ENCODE measurements around the gene EMC8.

Gene EMC8

DNA sequence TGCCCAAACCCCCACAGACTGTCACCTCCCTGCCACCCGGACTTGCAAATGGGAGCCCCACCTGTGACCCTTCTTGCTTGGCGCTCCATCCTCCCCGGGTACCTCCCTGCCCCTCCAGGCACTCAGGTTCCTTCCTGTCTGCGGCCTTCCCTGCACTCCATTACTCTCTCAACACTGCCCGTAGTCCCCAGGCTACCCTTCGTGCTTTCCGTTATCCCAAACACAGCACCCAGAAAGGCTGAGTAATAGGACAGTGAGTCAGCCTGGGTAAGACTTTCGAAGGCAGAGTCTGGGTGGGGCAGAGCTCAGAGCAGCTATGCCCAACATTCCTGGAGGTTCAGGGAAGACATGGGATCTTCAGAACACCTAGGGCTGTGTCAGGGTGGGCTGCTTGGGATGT, 31.8 kb downstream of the EMC8 start:
- TF ChIP-seq, protein P1, sequence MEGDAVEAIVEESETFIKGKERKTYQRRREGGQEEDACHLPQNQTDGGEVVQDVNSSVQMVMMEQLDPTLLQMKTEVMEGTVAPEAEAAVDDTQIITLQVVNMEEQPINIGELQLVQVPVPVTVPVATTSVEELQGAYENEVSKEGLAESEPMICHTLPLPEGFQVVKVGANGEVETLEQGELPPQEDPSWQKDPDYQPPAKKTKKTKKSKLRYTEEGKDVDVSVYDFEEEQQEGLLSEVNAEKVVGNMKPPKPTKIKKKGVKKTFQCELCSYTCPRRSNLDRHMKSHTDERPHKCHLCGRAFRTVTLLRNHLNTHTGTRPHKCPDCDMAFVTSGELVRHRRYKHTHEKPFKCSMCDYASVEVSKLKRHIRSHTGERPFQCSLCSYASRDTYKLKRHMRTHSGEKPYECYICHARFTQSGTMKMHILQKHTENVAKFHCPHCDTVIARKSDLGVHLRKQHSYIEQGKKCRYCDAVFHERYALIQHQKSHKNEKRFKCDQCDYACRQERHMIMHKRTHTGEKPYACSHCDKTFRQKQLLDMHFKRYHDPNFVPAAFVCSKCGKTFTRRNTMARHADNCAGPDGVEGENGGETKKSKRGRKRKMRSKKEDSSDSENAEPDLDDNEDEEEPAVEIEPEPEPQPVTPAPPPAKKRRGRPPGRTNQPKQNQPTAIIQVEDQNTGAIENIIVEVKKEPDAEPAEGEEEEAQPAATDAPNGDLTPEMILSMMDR (IDR thresholded peaks at IDR 0.05; ENCODE audit: low read depth, low read length) = no peak
- H3K27me3 ChIP-seq (ENCODE audit: insufficient read depth, low read depth, severe bottlenecking) = no peaks in the 10 kb centered on the region
- H3K36me3 ChIP-seq = no peaks in the 10 kb centered on the region
- H3K9me3 ChIP-seq (ENCODE audit: severe bottlenecking) = no peaks in the 10 kb centered on the region
- no peak overlapping the region for H3K4me3 ChIP-seq (ENCODE audit: low read depth, low read length)
- no peak for DNase-seq
- H3K27ac ChIP-seq = no peak overlapping the region

DNA sequence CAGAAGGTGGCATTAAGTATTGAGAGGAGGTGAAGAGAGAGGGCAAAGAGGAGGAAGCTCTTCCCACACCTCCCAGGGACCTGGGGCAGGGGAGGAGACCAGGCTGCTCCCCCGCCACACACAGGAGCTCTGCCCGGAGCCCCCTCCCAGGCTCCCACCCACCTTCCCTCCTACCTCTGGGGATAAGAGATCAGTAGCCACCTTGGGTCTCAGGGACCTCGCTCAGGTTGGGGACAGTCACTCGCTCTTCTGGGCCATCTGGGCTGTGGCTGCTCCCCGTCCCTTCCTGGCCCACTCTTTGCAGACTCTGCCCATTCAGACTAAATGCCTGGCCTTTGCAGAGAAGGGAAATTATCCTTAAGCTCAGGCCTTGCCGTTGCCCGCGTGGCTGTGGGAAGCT, 33.6 kb downstream of the EMC8 start:
- no peak for DNase-seq
- no peaks in the 10 kb centered on the region for H3K36me3 ChIP-seq
- TF ChIP-seq, protein P1 (IDR thresholded peaks at IDR 0.05; ENCODE audit: low read depth, low read length) = no peak

DNA sequence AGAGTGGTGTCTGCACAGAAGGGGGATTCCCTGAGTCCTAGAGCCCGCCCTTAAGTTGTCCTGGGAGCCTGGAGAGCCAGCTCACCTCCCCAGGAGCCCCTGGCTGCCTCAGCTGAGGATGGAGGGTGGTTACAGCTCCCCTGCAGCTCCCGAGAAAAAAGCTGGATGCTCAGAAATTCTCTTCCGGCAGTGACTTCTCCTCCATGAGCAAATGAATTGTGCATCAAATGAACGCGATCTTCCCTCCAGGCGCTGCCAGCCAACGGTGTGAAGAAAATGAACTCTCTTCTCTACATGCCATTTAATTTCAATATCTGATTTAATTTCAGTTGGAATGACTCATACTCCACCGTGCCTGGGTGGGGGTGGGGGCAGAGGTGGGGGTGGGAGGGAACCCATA, 34.1 kb downstream of the EMC8 start:
- Histone ChIP-seq H3K27me3 (ENCODE audit: insufficient read depth, low read depth, severe bottlenecking) (no peaks in the 10 kb centered on the region), H3K27ac (no peak overlapping the region)

More for the DNA sequence above, 33.6 kb downstream of the EMC8 start:
- no peak overlapping the region for H3K27ac ChIP-seq
- H3K27me3 ChIP-seq (ENCODE audit: insufficient read depth, low read depth, severe bottlenecking) = no peaks in the 10 kb centered on the region
- H3K9me3 ChIP-seq (ENCODE audit: severe bottlenecking) = no peaks in the 10 kb centered on the region
- H3K4me3 ChIP-seq (ENCODE audit: low read depth, low read length) = no peak overlapping the region

DNA sequence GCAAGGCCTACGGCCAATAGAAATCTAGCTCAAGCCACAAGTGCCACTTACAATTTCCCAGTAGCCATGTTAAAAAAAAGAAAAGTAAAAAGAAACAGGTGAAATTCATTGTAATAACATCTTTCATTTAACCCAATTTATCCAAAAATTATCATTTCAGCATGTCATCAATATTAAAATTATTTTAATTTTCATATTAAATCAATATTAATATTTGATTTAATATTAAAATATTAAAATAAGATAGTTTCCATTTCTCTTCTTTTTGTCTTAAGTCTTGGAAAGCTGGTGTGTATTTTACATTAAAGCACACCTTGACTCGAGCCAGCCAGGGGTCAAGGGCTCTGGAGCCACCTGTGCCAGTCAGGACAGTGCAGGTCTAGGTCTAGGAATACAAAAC, 35.7 kb downstream of the EMC8 start:
- Histone ChIP-seq H3K27ac (no peak overlapping the region), H3K4me3 (ENCODE audit: low read depth, low read length) (no peak overlapping the region), H3K27me3 (ENCODE audit: insufficient read depth, low read depth, severe bottlenecking) (no peaks in the 10 kb centered on the region), H3K36me3 (no peaks in the 10 kb centered on the region), H3K9me3 (ENCODE audit: severe bottlenecking) (no peaks in the 10 kb centered on the region)
- DNase-seq = no peak
- TF ChIP-seq, protein P1 (IDR thresholded peaks at IDR 0.05; ENCODE audit: low read depth, low read length) = no peak

More for the DNA sequence above, 34.1 kb downstream of the EMC8 start:
- TF ChIP-seq, protein P1 (IDR thresholded peaks at IDR 0.05; ENCODE audit: low read depth, low read length) = no peak
- no peaks in the 10 kb centered on the region for H3K9me3 ChIP-seq (ENCODE audit: severe bottlenecking)
- no peaks in the 10 kb centered on the region for H3K36me3 ChIP-seq
- no peak overlapping the region for H3K4me3 ChIP-seq (ENCODE audit: low read depth, low read length)
- no peak for DNase-seq

DNA sequence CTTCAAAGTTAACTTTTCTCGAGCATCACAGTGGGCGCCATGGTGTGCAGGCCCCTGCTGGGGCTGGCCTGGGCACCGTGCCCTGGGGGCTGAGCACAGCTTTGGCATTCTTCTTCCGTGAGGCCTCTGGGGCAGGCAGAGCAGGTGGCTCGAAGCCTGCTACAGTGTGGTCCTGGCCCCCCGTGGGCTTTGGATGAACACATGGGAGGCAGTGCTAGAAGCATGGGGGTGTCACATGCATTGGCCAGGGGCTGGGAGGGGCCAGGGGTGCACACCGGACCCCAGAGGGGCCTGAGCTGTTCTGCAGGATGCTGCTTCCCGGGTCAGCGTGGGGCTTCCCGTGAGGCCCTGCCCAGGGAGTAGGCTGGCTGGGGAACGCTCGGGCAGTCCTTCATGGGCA, 36.4 kb downstream of the EMC8 start:
- no peaks in the 10 kb centered on the region for H3K9me3 ChIP-seq (ENCODE audit: severe bottlenecking)
- no peak overlapping the region for H3K4me3 ChIP-seq (ENCODE audit: low read depth, low read length)
- DNase-seq = no peak
- H3K36me3 ChIP-seq = no peaks in the 10 kb centered on the region
- TF ChIP-seq, protein P1 (IDR thresholded peaks at IDR 0.05; ENCODE audit: low read depth, low read length) = no peak
- no peaks in the 10 kb centered on the region for H3K27me3 ChIP-seq (ENCODE audit: insufficient read depth, low read depth, severe bottlenecking)
- no peak overlapping the region for H3K27ac ChIP-seq

DNA sequence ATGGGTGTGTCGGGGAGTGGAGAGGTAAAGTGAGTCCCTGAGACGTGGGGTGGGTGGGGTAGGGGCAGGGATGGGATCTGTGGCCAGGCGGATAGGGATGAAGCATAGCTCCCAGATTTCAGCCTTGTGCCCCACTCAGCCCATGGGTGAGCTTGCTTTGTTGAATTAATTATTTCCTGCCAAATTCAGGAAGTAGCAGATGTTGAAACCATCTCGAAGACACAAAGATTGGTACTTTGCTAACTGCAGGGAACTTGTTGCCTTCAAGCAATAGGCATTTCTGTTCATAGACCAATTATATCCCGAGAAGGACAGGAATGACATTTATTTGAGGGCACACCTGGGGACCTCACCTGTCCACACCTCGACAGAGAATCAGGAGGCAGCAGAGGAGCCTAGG, 37.5 kb downstream of the EMC8 start:
- Histone ChIP-seq H3K27ac (no peak overlapping the region), H3K4me3 (ENCODE audit: low read depth, low read length) (no peak overlapping the region), H3K9me3 (ENCODE audit: severe bottlenecking) (no peaks in the 10 kb centered on the region), H3K27me3 (ENCODE audit: insufficient read depth, low read depth, severe bottlenecking) (no peaks in the 10 kb centered on the region), H3K36me3 (no peaks in the 10 kb centered on the region)
- TF ChIP-seq, protein P1 (IDR thresholded peaks at IDR 0.05; ENCODE audit: low read depth, low read length) = no peak
- DNase-seq = no peak
